ENCODE measurements around the gene DGKG.

GRCh38 chr3:186303965-186304364 lies 58.1 kb downstream of the DGKG start:
- no peak for TF ChIP-seq EP300 (IDR thresholded peaks at IDR 0.05)
- TF ChIP-seq CTCF (IDR thresholded peaks at IDR 0.05) = no peak
- TF ChIP-seq POLR2A (IDR thresholded peaks at IDR 0.05) = no peak

Measured in tibial nerve (tissue), 4 donors.